Measurements from ENCODE around the gene CTTN. TPM values are rescaled to one million over a fixed set of nuclear protein-coding genes. Genes with fewer than 3 reads are reported as not detected.

CTTN gene
- total and polyA plus RNA-seq, 2 of the 8 experiments (the other 6 are each of a cell fraction or from before 2014, with no cell fraction given) = 84.6 to 216 TPM

- no peak overlapping the region for H2BK120ac ChIP-seq (replicated peaks; ENCODE audit: low read depth, low read length)
Measured at GRCh38 chr11:70402685-70403084, 4.4 kb downstream of the CTTN start.

More at GRCh38 chr11:70402685-70403084, 4.4 kb downstream of the CTTN start:
- H3K18ac ChIP-seq (ENCODE audit: extremely low read depth, low read length) = no peak overlapping the region
- H3K9ac ChIP-seq (replicated peaks in 1 of 4; ENCODE audit: extremely low read depth in 1 of 4, low read depth in 3 of 4, low read length in 3 of 4) = no peak overlapping the region
- peaks cover 19 to 27% of the 10 kb centered on the region in 2 experiments for H4K20me1 ChIP-seq (replicated peaks in 1 of 2; ENCODE audit: control insufficient read depth in 1 of 2, insufficient read depth in 2 of 2, low read length in 2 of 2)
- no peak overlapping the region for H4K8ac ChIP-seq (ENCODE audit: extremely low read depth, insufficient read depth, low read length)
- FAIRE-seq = no peak
- H3K9me3 ChIP-seq (ENCODE audit: insufficient read depth in 2 of 2, low read depth in 1 of 2, low read length in 1 of 2) = no peaks in the 10 kb centered on the region
- no peak overlapping the region for H4K5ac ChIP-seq (ENCODE audit: insufficient read length, low read depth, low read length)
- no peak overlapping the region for H3K56ac ChIP-seq (replicated peaks; ENCODE audit: insufficient read length, low read depth, low read length)
- H3K36me3 ChIP-seq (ENCODE audit: control insufficient read depth in 2 of 4, insufficient read depth in 4 of 4, low read length in 3 of 4) = peaks cover 2 to 26% (median 12%) of the 10 kb centered on the region in 4 experiments; a peak in 7 of 8 replicates
- H3K4me1 ChIP-seq (replicated peaks in 1 of 4; ENCODE audit: control insufficient read depth in 3 of 4, insufficient read depth in 4 of 4, low read length in 3 of 4) = peaks cover 5 to 10% (median 7%) of the 10 kb centered on the region in 4 experiments
- no peak overlapping the region for H2BK20ac ChIP-seq (ENCODE audit: low read length)
- H3K79me2 ChIP-seq (ENCODE audit: control insufficient read depth in 1 of 2, insufficient read depth in 2 of 2, low read length in 2 of 2) = peaks cover 19 to 74% of the 10 kb centered on the region in 2 experiments
- no peak overlapping the region for H3K23ac ChIP-seq (ENCODE audit: insufficient read length)
- H3K79me1 ChIP-seq (ENCODE audit: low read depth, low read length) = peaks cover 22% of the 10 kb centered on the region
- H3K23me2 ChIP-seq (ENCODE audit: low read depth, low read length) = peaks cover 14% of the 10 kb centered on the region
- TF ChIP-seq RBBP5 (IDR thresholded peaks at IDR 0.05; ENCODE audit: borderline replicate concordance, low read depth, low read length) = no peak
- no peak for TF ChIP-seq BCL11A (IDR thresholded peaks at IDR 0.05; ENCODE audit: low read depth in 2 of 2, low read length in 2 of 2)
- no peak for TF ChIP-seq EP300 (IDR thresholded peaks at IDR 0.05; ENCODE audit: borderline replicate concordance in 1 of 2, low read depth in 2 of 2, low read length in 2 of 2)
- TF ChIP-seq CREB1 (IDR thresholded peaks at IDR 0.05) = no peak
- no peak for TF ChIP-seq HDAC6 (IDR thresholded peaks at IDR 0.05; ENCODE audit: low read depth, low read length)
- no peak for TF ChIP-seq E2F6 (IDR thresholded peaks at IDR 0.05)
- TF ChIP-seq SP2 (IDR thresholded peaks at IDR 0.05; ENCODE audit: low read length) = no peak
- no peak for TF ChIP-seq MAFK (IDR thresholded peaks at IDR 0.05; ENCODE audit: low read depth, low read length)
- TF ChIP-seq MAX (IDR thresholded peaks at IDR 0.05) = no peak
- no peak for TF ChIP-seq SIN3A (conservative IDR thresholded peaks at IDR 0.05 in 1 of 2, IDR thresholded peaks at IDR 0.05 in 1 of 2; ENCODE audit: low read depth in 1 of 2, low read length in 2 of 2)
- H3K14ac ChIP-seq (ENCODE audit: insufficient read length) = no peak overlapping the region
- H2BK5ac ChIP-seq (ENCODE audit: low read depth, low read length) = no peak overlapping the region
- H2AK5ac ChIP-seq (ENCODE audit: low read depth, low read length) = no peak overlapping the region
- H4K91ac ChIP-seq (replicated peaks; ENCODE audit: insufficient read length, low read length) = no peak overlapping the region
- ChIA-PET POLR2A (ENCODE audit: partially characterized antibody) (no interaction called here), CTCF (ENCODE audit: partially characterized antibody) (interaction anchor here (1.4 kb wide), 1 partner anchor 14 kb away, joined by 4 read pairs; no protein-coding TSS in a partner anchor)
- no peak overlapping the region for H2AFZ ChIP-seq (ENCODE audit: low read length)
- DNase-seq (ENCODE audit: low read depth in 1 of 2, low spot score in 2 of 2) = no peak
- no peak overlapping the region for H3K4me3 ChIP-seq (ENCODE audit: extremely low read depth in 1 of 4, insufficient read depth in 2 of 4, low read depth in 3 of 4, low read length in 4 of 4)
- no peak overlapping the region for H3K4ac ChIP-seq (replicated peaks; ENCODE audit: insufficient read length, low read depth, low read length)
- H3K4me2 ChIP-seq (ENCODE audit: insufficient read depth in 1 of 2, low read depth in 2 of 2, low read length in 2 of 2) = no peak overlapping the region
- no peak overlapping the region for H2BK12ac ChIP-seq (ENCODE audit: low read depth, low read length)
- no peaks in the 10 kb centered on the region for H3K27me3 ChIP-seq (replicated peaks in 1 of 4; ENCODE audit: control insufficient read depth in 3 of 4, extremely low read depth in 1 of 4, insufficient read depth in 3 of 4, low read length in 3 of 4)
- H2BK15ac ChIP-seq (ENCODE audit: low read length) = no peak overlapping the region
- WGBS, 2 experiments (ENCODE audit: extremely low coverage in 1 of 2, insufficient coverage in 1 of 2, insufficient read length in 1 of 2, insufficient replicate concordance in 2 of 2, low coverage in 1 of 2, low lambda C conversion rate in 2 of 2, missing lambda C conversion rate in 1 of 2) = 73% methylated on average over 1 of the region's 1 CpG; no CpG with 5 or more reads in 1 of the 2 experiments
- no peak overlapping the region for H3K27ac ChIP-seq (ENCODE audit: low read depth, low read length)

Data from H1 (cell line).